ENCODE data around the gene EXOSC5.
"Not testable (repeated sequence)": the region's sequence is repeated elsewhere in the genome, so short reads cannot be mapped to it uniquely, and the experiment has no call there.

Gene EXOSC5

DNA sequence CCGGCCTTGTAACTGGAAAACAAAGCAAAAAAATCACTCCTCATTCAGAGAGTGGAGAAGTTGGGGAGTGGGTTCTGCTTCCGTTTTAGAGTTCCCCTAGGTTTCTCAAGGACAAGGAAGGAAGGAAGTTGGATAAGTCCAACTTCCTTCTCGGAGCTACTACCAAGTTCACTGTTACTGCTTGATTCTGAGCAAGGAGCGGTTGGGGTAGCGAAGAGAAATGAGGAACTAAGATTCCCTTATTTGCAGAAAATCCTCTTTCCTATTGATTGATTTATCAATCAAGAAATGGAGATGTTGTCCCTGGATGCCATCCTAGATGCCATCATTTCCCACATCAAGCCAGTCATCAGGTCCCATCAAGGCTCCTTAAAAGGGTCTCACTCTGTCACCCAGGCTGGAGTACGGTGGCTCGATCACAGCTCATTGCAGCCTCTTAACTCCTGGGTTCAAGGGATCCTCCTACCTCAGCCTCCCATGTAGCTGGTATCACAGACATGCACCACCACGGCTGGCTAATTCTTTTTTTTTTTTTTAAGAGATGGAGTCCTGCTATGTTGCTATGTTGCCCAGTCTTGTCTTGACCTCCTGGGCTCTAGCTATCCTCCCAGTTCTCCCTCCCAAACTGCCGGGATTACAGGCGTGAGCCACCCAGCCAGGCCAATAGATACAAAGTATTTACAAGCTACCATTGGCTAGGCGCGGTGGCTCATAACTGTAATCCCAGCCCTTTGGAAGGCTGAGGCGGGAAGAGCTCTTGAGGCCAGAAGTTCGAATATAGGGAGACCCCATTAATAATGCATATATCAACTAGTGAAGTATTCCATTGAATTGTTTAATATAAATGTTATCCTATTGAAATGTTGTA is 32.4 kb downstream of the EXOSC5 start:
- no peak for DNase-seq

DNA sequence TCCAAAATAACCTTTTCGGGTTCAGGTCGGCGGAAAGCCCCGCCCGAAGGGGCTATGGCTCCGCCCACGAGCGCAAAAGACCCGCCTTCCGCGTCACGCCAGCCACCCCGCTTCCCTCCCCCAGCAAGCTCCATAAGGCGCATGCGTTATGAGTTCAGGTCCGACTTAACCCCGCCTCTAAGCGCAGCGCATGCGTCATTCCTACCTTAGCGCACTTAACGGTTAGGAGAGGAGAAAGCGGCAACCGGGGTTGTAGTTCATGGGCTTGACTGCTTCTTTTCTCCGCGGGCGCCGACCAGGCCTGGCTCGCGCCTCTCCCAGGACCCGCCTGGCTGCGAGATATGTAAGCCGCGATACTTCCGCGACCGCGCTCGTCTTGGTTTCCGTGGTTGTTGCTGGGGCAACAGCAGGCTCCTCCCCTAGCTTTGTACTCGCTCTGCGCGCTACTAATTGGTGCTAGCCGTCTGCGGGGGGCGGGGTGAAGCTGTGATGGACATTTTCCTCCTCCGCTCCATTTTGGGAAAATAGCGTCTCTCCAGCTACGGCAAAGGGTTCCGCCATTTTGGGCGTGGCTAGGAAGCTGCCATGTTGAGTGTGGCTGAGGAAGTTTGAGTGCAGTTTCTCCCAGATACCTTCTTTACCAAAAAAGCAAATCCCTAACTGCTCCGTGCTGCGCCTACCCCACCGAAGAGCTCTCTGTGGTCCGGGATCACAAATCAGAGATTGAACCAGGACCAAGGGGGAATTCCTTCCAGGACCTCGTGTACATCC is 33.2 kb downstream of the EXOSC5 start, which contains the start of gene B9D2:
TSS of gene B9D2 (minus strand) at position 397 of the 771 bp plus-strand sequence. CDS start 630 bp downstream, outside the sequence.
- DNase-seq: peak; percentile 98

DNA sequence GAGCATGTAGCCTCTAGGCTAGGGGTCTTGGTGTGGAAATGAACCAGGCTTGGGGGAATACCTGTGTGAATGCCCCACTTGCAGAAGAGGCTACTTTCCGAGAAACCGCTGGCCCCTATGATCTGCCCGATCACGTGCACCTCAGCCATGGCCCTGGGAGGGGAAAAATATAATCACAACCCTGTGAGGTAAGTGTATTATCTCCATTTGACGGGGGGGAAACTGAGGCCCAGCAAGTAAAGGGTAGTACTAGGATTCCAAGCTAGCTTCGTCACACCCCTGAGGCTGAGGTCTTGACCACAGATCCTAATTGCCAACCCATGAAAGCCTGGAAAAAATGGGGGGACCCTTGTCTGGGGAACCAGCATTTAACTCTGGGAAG is 33.8 kb downstream of the EXOSC5 start:
- DNase-seq: no peak

DNA sequence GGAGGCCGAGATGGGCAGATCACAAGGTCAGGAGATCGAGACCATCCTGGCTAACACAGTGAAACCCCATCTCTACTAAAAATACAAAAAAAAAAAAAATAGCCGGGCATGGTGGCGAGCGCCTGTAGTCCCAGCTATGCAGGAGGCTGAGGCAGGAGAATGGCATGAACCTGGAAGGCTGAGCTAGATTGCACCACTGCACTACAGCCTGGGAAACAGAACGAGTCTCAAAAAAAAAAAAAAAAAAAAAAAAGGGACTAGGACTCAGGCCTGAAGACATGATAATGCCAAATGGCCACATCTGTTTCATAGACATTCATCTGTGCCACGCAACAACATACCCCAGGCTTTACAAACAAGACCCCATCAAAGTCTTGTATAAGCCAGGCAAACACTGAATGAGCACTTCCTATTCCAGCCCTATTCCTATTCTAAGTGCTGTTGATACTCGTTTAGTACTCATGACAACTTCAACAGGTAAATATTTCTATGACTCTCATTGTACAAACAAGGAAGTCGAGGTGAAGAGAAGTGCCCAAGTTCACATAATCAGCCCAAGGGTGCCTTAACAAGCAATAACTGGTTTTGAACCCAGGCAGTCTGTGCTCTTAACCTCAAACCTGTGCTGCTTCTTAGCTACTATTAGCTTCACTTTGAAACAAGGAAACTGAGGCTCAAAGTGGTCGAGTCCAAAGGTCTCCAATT is 34.9 kb downstream of the EXOSC5 start:
- no peak for DNase-seq

DNA sequence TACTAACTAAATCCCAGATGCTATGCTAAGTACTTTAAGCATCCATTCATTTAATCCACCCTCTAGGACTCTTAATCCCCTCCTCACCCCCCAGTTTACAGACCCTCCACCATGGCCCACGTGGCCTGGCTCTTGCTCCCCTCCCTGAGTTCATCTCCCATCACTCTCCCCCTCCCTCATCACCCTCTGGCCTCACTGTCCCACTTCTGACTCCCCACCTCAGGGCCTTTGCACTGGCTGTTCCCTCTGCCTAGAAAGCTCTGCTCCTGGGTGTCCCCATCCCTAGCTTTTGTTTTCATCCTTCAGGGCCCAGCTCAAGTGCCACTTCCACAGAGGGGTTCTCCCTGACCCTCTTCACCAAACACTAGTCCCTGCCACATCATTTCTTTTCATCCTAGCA is 37.4 kb downstream of the EXOSC5 start:
- DNase-seq: no peak

DNA sequence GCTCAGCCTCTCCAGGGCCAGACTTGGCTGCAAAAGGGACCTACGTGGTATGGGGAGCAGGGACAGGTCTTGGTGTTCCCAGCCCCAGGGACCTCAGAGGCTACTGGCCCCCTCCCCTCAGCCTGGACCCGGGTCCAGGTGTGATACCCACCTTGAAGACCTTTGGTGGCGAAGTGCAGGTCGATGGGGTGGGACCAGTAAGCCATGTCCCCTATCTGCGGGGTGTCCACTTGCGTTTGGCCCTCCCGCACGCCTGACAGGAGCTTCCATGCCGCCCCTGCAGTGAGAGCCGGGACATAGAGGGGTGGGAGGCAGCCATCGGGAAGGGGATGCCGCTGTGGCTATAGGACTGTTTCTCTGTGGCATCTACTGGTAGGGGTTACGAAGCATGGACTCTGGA is 39.4 kb downstream of the EXOSC5 start:
- DNase-seq: no peak

DNA sequence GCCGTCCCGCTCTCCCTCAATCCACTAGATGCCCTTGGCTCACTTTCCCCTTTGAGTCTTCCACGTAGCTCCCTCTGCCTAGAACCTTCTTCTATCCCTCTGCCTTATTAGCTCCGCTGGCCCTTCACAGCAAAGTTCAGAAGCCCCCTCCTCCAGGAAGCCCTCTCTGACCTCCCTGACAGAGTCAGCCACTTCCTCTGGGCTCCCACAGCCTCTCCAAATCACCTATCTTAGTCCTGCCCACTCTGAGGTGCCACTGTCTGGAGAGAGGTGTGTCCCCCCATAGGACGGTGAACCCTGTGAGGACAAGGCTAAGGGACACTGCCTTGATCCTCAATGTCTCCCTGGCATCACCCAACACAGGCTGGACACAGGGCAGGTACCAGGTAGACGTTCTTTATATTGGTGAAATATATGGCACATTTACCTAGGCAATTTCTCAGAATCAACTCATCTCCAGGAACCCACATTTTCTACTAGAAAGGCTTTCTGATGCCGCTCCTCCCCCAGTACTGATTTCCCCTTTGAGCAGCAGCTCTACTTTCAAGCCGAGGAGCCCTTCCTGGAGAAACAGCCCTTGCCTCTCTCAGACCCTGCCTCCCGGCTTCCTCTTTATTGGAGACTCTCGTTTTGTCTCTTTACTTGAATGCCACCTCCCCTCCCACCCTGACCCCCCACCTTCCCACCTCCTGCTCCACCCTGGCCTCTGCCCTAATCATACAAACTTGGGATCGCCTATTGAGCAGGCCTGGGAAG is 40.0 kb downstream of the EXOSC5 start:
- DNase-seq: no peak

DNA sequence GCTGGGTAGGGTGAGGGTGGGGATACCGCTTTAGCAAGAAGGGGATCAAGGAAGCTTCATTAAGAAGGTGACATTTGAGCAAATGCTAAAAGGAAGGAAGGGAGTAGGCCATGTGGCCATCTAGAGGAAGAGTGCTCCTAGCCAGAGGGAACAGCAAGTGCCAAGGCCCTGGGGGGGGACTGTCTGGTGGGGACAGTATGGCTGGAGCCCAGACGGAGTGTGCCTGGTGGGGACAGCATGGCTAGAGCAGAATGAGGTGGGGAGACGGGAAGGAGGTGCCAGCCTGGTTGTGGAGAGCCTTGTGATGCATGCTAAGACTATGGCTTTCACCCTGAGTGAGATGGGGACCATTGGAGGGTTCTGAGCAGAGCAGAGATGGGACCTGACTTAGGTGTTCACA is 41.4 kb downstream of the EXOSC5 start:
- DNase-seq: no peak

DNA sequence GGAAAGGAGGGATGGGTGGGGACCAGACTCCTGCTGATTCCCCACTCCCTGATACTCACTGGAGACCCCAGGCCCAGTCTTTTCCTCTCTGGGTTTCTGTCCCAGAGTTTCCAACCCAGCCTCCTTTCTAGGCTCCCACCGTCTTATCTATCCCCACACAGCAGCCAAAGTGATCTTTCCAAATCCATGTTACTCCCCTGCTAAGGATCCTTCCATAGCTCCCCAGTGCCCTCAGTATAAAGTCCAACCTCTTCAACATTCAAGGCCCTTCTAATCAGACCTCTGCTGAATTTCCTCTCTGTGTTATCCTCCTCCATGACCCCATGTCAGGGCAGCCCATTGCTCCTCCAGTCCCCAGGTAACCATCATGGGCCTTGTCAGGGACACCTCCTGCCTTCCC is 42.1 kb downstream of the EXOSC5 start:
- DNase-seq: no peak

DNA sequence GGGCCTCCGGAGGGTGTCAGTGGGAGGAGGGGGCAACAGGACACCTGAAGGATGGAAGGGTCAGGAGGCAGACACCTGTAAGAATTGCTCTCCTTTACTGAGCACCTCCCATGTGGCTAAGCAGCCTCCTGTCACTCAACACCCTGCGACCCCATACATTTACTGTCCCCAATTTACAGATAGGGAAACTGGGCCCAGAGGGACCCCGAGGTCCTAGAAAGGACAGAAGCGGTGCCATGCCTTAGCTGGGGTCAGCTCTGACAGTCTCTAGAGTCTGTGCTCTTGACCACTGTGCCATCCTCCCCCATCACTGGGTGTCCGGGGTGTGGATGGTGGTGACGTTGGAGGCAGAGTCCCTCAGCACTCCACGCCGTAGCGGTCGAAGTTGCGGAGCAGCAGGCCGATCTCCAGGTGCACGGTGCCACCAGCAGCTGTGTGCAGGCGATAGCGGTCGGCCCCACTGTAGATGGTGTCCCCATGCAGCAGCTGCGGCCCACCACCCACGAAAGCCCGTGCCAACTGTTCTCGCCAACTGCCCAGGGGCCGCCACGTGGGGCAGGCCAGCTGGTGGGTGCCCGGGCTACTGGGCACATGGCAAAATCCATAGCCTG is 42.7 kb downstream of the EXOSC5 start:
- DNase-seq: no peak

DNA sequence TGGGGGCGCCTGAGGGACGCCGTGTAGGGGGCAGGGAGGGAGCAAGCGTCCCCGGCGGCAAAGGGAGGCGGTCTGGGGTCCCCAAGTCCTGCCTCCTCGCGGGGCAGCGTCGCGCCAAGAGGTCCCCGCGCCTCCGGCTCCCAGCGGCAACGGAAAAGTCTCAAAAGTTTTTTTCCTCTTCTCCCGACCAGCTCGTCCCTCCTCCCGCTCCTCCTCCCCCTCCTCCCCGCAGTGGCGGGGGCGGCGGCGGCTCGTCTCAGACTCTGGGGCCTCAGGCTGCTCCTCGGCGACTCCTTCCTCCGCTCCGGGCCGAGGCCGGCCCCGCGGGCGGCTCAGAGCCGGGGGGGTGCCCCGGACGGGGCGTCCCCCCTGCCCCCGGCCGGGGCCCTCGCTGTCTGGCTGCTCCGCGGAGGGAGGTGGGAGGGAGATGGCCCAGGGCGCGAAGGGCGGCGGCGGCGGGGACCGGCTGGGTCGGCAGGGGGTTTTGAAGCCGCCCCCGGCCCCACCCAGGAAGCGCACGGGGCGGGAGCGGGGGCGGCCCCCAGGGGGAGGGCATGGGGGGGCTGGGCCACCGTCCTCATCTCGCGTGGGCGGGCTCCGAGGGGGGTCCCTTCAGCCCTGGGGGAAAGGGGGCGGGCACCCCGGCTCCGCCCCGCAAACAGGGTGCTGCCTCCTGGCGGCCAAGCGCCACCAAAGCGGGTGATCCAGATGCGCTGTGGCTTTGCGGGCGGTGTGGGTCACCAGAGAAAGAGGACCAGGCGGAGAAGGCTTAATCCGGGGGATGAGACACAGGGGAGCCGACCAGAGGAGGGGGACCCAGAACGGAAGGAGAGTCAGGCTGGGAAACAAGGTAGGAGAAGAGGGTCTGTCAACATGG is 43.5 kb downstream of the EXOSC5 start, which contains the start of gene TGFB1:
TSS of gene TGFB1 (minus strand) at position 457 of the 877 bp plus-strand sequence. CDS start 878 bp downstream, outside the sequence.
- DNase-seq: peak; percentile 7

DNA sequence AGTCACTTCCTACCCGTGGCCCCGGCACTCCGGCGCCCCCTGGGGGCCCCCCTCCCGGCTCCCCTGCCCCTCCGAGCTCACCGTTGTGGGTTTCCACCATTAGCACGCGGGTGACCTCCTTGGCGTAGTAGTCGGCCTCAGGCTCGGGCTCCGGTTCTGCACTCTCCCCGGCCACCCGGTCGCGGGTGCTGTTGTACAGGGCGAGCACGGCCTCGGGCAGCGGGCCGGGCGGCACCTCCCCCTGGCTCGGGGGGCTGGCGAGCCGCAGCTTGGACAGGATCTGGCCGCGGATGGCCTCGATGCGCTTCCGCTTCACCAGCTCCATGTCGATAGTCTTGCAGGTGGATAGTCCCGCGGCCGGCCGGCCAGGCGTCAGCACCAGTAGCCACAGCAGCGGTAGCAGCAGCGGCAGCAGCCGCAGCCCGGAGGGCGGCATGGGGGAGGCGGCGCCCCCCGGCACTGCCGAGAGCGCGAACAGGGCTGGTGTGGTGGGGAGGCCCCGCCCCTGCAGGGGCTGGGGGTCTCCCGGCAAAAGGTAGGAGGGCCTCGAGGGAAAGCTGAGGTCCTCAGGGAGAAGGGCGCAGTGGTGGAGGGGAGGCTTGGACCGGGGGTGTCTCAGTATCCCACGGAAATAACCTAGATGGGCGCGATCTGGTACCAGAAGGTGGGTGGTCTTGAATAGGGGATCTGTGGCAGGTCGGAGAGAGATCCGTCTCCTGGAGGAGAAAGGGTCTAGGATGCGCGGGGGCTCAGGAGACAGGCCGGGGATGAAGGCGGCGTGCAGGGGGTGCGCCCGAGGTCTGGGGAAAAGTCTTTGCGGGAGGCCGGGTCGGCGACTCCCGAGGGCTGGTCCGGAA is 44.3 kb downstream of the EXOSC5 start:
- peak; percentile 39 for DNase-seq

DNA sequence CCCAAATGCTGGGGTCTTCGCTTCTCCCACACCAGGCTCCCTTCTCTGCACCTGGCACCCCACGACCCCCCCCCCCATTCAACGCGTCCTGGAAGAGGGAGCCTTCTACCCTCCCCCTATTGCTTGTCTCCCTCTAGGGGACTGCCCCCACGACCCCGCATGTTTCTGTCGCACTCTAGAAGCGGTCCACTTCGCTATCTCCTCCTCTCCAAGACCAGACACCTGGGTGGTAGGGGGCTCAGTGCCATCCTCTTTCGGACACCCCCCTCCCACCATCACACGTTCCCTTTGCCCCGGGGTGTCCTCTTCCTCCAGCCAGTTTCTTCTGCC is 44.9 kb downstream of the EXOSC5 start:
- DNase-seq: no peak

DNA sequence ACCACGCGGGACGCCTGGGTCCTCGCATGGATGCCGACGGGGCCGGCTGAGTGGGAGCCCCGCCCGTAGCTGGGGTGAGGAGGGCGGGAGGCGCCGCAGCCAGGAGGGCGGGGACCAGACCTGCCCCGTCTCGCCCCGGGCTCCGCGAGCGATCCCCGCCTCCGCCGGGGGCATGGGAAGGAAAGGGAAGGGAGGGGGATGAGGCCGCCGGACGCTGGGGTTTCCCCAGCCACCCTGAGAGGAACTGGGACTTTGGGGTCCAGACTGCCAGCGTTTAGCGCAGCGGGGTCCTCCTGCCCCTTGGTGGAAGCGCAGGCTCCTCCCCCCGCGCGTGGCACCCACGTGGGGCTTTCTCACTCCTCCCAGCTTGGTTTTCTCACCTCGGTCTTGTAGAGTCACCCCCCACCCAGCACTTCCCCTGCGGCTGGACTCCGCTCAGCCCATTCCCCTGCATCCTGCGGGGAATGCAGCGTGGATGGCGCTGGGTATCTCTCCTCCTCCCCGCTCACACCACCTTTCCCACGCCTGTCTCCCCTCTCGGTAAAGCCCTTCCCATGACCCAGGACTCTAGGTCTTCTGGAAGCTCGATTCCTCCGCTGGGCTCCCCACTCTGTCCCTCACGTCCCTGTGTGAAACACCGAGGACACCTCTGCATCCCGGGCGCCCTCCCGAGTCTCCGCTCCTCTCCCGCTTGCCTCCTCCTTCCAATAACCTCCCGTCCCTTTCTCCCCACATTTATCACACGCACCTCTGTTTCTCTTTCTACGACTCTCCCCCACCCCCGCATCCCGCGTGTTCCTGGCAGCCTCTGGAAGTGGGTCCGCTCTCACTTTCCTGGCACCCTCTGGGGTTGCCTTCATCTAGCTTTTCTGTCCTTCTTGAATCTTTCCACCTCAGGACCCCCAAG is 45.6 kb downstream of the EXOSC5 start:
- DNase-seq: peak; percentile 16

DNA sequence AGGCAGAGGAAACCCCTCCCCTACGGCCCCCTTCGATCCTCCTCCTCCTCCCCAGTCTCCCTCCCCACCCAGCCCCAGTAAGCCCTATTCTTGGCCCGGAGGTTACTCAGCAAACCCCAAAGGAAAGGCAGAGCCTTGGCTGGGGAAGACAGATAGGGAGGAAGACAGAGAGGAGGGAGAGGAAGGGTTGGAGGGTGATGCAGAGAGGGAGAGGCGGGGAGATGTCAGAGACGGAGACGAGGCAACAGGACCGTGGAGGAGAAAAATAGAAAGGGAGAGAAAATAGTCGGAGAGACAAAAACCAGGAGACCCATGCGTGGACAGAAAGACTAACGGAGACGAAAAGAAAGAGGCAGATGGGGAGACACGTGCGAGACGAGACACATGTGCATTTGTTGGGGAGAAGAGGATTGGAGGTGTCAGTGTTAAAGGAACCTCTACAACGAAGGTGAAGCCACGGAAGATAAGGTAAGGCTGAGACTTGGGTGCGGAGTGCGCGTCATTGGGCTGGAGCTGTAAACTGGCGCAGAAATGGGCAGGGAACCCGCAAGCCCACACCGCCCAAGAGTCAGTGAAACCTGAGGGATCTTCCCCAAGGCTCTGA is 46.3 kb downstream of the EXOSC5 start:
- DNase-seq: no peak

DNA sequence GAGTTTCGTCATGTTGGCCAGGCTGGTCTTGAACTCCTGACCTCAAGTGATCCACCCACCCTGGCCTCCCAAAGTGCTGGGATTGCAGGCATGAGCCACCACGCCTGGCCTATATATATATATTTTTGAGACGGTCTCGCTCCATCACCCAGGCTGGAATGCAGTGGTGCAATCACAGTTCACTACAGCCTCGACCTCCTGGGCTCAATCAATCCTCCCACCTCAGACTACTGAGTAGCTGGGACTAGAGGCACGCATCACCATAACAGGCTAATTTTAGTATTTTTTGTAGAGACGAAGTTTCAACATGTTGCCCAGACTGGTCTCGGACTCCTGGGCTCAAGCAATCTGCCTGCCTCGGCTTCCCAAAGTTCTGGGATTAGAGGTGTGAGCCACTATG is 50.2 kb downstream of the EXOSC5 start:
- DNase-seq: not testable (repeated sequence)

DNA sequence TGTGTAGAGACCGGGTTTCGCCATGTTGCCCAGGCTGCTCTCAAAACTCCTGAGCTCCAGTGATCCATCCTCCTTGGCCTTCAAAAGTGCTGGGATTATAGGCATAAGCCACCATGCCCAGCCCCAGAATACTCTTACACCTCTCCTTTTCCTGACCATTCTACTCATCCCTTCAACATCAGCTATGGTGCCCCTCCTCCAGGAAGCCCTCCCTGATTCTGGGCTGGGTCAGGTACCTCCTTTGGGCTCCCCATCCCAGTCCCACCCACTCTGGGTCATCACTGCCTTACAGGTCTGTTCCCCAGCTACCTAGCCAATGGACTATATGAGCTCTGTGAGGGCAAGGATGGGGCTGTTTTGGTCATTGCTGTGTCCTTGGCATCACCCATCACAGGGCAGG is 53.0 kb downstream of the EXOSC5 start:
- no peak for DNase-seq

DNA sequence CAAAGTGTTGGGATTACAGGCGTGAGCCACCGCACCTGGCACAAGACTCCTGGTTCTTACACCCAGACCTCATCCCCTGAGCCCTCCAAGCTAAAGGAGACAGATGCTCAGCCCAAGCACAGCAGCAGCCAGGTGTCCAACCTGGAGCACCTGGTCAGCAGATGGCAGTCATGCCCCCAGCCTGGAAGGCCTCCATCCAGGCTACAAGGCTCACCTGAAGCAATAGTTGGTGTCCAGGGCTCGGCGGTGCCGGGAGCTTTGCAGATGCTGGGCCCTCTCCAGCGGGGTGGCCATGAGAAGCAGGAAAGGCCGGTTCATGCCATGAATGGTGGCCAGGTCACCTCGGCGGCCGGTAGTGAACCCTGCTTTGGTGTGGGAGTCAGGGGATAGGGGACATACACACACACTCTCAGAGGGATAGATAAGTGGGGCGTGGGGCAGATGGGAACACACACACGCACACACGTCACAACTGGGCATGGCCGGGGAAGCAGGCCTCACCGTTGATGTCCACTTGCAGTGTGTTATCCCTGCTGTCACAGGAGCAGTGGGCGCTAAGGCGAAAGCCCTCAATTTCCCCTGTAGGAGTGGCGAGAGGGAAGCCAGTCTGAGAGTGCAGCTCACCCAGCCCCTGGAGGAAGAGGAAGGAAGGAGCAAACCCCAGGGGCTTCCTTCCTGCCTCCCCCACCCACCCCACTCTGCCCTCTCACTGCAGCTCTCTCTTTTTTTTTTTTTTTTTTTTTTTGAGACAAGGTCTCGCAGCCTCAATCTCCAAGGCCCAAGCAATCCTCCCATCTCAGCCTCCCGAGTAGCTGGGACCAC is 55.3 kb downstream of the EXOSC5 start:
- no peak for DNase-seq

Data from DMS79 treated with DMSO at 0.1 percent for 48 hours (cell line).